ENCODE measurements around the gene CTIF. TPM values are rescaled to one million over a fixed set of nuclear protein-coding genes. Genes with fewer than 3 reads are reported as not detected.

Gene CTIF
- total RNA-seq, 2 donors from 2014 or later, result 30.6 to 61.2 TPM

- Histone ChIP-seq H3K36me3 (no peaks in the 10 kb centered on the region), H3K27me3 (no peaks in the 10 kb centered on the region), H3K4me3 (no peak overlapping the region), H3K27ac (no peak overlapping the region), H3K4me1 (peaks cover 0 to 4% of the 10 kb centered on the region in 2 donors), H3K9me3 (peaks cover 2 to 4% of the 10 kb centered on the region in 2 donors)
- TF ChIP-seq CTCF (IDR thresholded peaks at IDR 0.05), result no peak
- DNase-seq (ENCODE audit: low spot score), result no peak
Observed at GRCh38 chr18:48909721-48910120, 370.9 kb downstream of the CTIF start.

GRCh38 chr18:48910972-48911545, 372.2 kb downstream of the CTIF start:
- peaks cover 0 to 10% of the 10 kb centered on the region in 2 donors for H3K4me1 ChIP-seq
- H3K9me3 ChIP-seq, result no peaks in the 10 kb centered on the region
- no peak for DNase-seq (ENCODE audit: low spot score)
- H3K27ac ChIP-seq, result no peak overlapping the region
- H3K36me3 ChIP-seq, result no peaks in the 10 kb centered on the region
- TF ChIP-seq CTCF (IDR thresholded peaks at IDR 0.05), result no peak
- no peak overlapping the region for H3K4me3 ChIP-seq
- no peaks in the 10 kb centered on the region for H3K27me3 ChIP-seq

Small RNAs within 50 kb of the gene (microRNA-seq; reads per million reads assigned to microRNA genes)
- 0 to 0.71 reads per million in 2 donors for gene MIR4743 (ENCODE audit: borderline number of aligned reads in 2 of 2, borderline replicate concordance in 1 of 2)

Other genes with a start within 250 kb of the CTIF start
- gene ZBTB7C, start 129.6 kb upstream of the CTIF start, total RNA-seq, result 1 to 10 TPM; 1.8 to 7.7 TPM

Data from right atrium auricular region (tissue), 2 donors.